Germinal center (tissue), 1 donor: ENCODE results near the gene POLD2.

ENCODE experiments used
- DNase-seq: peaks from one replicate; pipeline ENCODE4 v3.0.0; 2012; ENCODE audit warnings: mixed read lengths, low spot score

POLD2 gene

DNA sequence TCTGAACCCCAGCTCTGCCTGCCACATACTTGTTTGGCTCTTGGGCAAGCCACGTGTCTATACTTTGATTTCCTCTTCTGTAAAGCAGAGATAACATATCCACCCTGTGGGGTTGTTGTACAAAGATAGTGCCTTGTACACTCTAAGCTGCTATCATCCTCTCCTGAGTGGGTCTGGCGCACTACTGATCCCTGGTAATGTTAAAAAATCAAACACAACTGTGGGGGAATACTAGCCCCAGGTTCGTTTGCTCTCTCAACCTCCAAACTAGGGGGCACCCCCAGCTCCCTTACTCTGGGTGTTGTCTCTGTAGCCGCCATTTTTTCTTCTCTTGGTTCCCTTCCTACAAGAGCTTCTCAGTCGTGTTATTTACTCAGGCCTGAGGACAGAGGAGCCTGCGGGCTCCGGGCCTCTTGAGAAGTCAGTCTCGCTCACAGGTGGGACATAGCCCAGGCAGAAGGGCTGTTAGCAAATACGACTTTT is 42.0 kb downstream of the POLD2 start:
- no peak for DNase-seq

DNA sequence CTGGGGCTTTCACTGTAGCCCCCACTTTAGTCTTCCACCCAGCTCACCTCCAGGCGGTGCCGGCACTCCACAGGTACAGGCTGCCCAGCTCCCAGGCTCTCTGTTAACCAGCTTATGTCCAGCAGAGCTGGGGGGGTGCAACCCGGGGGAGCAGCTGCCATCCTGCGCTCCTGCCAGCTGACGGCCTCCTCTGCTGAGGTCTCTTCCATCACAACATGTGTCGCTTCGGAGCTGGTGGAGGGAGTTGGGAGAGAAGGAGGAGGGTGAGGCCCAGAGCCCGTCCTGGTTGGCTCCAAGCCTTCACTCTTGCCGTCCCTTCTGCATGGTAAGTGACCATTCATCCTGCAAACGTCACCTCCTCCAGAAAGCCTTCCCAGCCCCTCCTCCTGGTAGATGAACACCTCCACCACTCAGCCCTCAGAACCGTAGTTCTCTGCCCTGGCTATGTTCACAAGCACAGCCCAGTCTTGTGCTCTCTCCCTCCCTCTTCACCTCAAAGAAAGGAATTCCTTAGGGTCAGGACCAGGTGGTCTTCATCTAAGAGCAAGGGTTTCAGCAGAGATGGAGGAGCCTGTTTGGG is 42.6 kb downstream of the POLD2 start:
- no peak for DNase-seq

DNA sequence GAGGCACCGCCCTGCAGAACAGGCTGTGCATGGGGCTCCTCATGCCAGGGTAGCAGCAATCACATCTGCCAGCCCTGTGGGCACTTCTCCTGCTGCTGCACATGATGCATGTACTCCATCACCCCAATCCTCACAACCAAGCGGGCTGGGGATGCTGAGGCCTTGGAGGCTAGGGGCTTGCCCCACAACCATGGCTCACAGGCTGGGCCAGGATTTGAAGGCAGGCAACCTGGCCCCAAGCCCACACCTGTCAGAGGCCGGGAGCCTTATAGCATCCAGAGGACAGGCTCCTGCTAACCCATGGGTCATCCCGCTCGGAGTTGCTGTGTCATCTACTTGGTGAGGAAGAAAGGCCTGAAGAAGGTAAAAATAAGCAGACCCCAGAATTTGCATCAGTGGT is 43.2 kb downstream of the POLD2 start:
- no peak for DNase-seq

DNA sequence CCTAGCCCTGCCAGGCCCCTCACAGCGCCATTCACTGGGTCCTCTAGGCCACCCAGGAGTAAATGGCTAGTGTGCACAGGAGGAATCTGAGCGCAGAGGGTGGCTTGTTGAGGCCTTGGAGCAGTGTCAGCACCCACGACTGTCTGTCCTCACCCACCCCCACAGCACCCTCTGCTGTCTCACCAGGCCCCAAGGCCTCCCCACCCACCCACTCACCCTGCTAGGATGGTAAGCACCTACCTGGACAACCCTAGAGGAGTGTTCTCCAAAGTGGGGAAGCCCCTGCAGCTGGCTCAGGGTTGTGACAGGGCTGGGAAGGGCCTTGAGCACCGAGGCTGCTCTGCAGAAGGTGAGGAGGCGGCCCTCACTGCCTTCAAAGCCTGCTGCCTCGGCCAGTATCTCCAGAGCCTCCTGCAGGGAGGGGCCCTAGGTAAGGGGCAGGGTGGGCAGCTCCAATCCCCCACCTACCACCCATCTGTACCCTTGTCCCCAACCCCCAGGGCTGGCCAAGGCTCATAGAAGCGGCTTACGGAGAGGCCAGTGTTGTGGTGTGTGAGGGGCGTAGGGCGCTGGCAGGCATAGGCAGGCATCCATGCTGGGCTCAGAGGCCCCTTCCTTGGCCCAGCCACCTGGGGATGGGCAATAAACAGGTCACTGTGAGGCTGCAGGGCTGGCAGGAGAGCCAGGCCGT is 43.9 kb downstream of the POLD2 start:
- no peak for DNase-seq

DNA sequence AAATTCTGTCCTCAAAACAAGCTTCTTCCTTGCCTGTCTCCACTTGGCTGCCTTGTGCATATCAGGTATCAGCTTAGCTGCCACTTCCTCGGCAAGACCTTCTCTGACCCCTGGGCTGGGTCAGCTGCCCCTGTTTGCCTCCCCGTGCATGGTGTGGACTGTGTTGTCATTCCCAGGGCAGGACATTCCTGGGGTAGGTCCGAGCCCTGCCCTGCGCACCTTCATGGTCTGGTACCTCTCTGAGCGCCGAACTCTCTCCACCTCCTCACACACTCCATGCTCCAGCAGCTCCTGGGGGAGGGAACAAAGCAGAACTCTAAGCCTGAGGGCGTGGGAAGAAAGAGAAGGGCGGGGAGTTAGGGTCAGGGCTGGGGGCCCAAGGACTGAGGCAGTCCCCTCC is 44.8 kb downstream of the POLD2 start:
- no peak for DNase-seq

DNA sequence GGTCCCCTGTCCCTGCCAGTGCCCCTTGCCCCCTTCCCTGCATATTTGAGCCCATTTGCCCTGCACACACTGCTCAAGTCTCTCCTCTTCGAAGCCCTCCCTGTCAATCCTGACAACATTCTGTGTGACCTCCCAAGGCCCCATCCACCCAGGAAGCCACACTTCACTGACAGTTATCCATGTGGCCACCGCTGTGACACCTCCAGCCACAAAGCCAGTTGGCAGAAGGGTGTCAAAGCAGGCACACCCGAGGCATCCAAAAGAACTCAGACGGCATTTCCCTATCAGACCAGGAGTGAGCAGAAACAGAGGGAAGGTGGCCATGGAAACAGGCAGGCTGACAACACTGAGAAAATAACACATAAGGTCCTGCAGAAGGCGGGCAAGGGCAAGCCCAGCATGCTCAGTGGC is 45.7 kb downstream of the POLD2 start:
- DNase-seq: no peak

DNA sequence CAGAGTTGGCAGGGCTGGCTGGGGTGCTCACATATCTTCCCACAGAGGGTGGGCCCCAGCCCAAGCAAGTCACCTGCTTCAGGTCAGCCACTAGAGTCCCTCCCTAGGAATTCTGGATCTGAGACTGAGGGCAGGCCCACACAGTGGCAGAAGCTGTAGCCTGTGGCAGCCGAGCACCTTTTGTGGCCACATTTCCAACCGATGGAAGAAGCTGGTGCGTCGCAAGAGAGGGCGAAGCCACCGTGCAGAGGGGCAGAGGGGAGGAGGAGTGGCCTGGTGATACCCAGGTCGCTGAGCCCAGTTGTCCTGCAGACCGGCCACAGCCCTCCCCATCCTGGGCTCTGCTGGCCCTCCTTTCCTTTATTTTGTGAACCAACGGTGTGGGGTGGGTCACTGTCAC is 46.3 kb downstream of the POLD2 start:
- no peak for DNase-seq

DNA sequence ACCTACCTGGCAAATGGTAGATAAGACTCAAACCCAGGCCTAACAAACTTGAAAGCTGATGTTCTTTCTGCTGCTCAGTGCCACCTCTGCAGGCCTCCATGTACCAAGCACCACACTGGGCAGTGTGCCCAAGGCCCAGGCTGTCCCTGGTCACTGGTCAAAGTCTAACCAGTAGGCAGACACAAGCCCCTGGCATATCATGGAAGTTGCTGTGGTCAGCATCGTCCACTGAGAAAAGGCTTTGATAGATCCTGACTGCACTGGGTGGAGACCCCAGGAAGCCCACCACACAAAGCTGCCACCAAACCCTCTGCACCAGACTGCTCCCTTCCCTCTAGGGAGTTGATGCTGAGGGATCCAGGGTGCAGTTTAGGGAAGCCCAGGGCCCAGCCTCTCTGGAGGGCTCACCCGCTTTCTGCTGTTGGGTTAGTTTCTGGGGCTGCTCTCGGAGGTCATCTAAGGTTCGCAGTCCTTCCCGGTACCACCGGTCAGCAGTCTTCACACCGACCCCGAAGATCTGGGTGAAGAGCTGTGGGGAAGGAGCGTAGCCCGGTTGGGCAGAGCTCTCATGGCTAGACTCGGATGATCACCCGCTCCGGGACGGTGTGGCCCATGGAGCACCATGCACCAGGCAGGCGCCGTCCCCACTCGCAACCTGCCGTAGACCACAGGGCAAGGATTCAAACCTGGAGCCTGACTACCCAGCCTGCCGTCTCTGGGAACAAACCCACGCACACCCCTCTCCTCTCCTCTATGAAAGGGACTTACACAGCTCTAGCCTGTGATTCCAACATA is 47.0 kb downstream of the POLD2 start:
- DNase-seq: no peak

DNA sequence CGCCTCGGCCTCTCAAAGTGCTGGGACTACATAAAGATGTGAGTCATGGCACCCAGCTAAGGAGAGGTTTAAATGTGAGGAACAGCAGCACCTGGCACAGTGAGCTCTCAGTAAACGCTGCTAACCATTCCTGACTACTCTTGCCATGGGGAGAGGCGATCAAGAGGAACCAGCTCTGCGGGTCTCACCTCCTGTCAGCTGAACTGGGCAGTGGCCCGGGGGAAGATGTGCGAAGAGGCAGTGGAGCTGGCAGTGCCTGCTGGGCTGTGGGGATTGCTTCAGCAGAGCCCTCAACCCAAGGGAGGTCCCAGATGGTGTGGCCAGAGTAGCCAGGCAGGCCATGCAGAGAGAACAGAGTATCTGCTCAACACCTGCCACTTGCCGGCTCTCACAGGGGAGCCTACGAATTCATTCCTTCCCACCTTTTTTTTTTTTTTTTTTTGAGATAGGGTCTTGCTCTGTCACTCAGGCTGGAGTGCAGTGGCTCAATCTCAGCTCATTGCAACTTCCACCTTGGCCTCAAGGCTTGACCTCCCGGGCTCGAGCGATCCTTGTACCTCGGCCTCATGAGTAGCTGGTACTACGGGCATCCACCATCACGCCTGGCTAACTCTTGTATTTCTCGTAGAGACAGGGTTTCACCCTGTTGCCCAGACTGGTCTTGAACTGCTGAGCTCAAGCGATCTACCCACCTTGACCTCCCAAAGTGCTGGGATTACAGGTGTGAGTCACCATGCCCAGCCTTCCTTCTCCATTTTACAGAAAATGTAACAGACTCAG is 47.9 kb downstream of the POLD2 start:
- no peak for DNase-seq

DNA sequence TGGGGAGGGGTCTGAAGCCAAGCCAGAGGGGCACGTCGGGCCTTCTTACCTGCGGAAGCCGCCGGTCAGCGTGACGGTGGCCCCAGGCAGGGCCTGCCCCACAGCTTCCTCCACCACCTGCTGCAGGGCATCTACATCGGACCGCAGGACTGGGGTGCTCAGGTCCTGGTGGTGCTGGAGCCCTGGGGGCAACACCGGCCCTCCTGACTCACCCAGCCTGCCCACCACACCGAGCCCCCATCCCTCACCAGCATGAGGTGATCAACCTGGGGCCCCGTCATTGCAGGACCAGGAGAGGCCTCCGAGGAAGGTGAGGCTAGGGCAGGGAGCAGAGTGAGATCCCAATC is 49.0 kb downstream of the POLD2 start:
- DNase-seq: no peak

DNA sequence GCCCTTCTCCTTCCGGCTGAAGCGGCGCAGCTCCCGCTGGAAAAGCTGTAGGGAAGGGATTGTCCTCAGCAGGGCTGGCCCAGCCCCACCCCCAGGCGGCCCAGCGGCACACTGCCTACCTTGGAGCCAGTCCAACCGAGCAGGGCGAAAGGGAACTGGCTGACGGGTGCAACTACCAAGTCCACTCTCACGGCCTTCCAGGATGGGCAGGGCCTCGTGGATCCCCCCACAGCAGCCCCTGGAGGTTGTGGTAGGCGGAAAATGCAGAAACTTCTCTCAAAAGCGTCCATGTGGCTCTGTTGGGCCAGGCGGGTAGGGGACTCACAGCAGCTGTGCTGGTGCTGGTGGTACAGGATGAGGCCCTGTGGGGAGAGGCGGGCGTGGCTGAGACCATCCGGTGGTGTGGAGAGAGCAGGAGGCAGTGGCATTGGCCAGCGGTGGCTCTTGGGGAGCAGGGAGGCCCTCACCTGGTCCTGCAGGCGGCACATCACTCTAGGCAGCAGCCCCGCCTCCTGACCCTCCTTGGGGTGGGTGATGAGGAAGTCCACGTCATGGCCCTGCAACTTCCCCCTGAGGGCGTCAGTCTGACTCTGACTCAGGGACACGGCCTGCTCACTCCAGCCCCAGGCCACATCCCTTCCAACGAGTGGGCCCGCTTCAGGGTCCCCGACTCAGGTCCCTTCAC is 49.5 kb downstream of the POLD2 start:
- peak; percentile 84 for DNase-seq

DNA sequence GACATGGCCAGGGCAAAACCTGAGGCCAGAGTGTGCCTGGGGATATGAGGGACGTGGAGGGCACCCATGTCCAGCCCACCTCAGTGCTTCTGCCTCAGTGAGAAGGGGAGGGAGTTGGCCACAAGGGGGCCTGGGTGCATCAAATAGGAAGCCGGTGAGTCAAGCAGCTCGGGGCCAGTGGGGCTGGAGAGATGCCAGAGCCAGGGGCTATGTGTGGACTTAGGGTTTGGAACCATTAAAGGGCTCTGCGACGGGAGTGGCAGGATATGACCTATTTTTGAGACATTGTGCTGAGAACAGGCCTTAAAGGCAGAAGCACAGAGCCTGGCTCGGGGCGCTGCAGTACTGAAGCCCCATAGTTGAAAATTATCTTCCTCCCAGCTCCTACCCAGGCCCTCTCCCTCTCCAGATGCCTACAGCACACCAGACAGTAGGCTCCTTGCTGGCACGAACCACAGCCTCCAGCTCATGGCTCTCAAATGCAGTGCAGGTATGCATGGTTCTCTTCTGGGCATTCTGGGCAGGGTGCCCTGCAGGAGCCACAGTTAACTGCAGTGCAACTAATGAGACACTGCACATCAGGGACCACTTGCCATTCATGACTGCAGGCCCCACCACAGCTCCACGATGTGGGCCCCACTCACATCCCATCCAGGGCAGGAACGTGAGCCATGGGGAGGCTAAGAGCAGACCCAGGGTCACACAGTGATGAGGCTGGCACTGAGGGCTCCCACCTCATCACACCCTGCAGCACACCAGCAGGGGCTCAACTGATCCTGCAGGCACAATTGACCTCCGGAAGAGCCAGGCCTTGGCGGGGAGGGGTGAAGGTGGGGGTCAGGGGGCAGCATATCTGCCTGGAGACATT is 50.8 kb downstream of the POLD2 start:
- peak; percentile 56 for DNase-seq

DNA sequence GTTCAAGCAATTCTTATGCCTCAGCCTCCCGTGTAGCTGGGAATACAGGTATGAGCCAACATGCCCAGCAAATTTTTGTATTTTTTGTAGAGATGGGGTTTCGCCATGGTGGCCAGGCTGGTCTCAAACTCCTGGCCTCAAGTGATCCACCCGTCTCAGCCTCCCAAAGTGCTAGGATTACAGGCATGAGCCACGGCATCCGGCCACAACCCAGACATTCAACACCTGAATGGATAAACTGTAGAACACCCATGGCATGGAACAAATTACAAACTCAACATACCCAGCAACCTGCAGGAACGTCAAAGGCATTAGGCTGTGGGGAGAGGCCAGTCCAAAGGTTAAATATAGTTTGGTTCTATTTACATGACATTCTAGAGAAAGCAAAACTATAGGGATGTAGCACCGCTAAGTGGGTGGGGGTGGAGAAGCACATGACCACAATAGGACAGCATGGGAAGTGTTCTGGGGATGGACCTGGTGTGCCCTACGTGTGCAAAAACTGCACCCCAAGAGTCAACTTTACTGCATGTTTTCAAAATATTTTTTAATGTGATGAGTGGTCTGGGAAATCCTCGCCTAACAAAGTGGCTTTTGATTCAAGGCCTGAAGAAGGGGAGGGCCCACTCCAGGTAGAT is 51.5 kb downstream of the POLD2 start:
- no peak for DNase-seq

DNA sequence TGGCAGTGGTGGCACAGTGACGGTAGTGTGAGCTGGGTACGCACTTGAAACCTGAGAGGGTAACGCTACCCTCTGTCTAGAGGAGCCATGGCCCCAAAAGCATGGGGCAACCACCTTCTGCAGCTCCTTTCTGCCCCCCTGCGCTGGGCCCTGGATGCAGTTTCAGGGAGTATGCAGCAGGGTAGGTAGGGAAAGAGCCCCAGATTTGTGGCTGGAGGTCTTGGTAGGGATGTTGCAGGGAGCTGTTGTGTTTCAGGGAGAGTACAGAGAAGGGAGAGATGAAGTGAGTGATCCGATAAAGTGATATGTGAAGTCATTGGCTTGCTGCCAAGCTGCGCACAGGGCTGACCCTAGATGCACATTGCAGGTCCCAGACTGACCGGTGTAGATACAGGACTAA is 55.3 kb downstream of the POLD2 start:
- DNase-seq: no peak

DNA sequence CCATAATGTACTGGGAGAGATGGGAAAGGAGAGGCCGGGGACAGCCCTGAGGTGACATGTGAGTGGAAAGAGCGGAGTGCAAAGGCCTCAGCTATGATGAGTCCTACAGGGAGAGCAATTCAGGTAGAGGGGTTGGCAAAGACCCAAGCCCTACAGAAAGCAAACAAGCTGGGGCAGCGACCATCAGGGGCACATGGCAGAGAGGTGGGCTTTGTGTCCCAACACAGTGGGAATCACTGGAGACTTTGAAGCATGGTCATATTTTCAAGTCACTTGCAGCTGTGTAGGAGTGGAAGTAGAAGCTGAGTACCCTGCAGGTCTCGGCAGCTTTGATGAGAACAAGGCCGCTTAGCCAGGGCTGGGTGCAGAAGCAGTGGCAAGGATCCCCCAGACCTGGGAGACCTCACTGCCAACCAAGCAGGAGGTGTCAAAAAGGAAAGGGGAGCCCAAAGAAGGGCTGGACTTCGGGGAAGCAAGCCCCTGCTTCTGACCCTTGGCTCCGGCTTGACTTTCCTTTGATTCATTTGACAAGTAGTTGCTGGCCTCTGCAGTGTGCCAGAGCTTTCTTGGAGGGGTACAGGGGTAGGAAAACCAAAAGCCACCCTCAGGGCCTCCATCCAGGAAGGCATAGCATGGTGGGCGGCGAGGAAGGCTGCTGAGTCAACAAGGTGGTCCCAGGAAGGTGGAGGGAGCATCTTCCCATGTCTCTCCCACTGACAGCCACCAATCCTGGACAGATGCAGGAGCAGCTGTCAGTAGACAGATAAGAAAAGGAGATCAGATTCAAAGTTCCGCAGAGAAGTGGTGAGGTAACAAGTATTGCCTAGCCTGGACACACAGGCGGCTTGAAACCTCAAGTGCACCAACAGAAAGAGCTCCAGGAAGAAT is 56.0 kb downstream of the POLD2 start:
- DNase-seq: no peak

DNA sequence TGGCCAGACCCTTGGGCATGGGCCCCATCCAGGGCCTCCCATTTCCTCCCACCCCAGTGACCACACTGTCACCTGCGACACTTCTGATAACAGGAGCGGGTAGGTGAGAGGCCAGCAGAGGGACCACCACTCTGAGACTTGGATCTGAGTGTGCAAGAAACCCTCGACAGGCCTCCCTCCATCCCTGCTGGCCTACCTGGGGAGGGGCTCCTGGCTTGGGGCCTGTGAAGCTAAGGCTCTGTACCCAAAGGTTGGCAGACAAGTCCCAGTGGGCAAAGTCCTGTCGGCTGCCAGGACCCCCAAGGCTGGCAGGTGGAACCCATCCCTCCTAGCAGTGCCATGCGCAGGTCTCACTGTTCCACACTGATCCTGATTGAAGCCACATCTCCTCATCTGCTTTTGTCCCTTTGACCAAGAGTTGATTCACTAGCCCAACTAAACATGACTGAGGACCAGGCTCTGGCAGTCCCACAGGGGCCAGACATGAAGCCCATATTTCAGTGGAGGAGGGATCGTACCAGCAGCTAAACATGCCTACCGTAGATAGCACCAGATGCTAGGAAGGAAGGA is 56.8 kb downstream of the POLD2 start:
- no peak for DNase-seq

DNA sequence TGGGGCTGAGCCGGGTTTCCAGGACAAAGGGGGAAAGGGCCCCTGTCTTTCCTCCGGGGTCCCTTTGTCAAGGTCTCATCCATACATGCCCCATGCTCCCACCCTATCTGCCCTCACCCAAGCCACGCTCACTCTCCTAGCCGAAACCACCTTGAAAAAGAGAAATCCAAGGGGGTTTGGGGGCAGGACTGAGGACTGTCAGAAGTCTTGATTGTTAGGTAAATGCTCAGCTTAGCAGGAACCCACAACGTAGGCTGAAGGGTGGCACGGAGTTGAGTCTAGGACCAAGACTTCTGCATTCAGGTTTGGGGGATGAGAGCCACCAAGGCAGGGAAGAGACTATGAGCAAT is 57.3 kb downstream of the POLD2 start:
- DNase-seq: no peak

DNA sequence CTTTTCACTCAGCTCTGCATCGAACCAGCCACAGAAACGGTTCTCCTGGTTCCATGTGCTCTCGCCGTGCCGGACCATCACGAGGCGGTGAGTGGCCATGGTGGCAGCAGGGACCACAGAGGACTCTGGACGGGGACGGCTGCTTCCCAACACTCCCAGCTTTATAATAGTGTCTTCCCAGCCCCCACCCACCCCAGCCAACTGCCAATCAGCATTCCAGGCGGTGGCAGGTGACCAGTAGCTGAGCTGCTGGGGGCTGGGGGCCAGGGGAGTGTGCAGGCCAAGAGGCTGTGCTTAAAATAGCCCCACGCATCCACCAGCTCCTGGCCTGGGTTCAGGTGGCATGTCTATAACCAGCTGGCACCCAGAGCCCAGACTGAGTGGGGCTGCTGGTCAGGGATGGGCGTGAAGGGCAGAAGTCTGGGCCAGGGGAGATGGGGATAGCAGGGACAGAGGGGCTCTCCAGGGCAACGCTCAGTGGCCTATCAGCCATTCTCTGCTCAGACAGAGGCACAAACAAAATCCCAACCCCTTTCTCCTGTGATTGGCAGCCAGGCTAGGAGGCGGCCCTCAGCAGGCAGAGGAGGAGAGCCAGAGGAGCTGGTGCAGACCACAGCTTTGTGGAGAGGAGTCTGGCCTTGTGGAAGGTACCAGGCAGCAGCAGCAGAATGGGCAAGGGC is 57.8 kb downstream of the POLD2 start, which contains the start of gene PGAM2:
TSS of gene PGAM2 (minus strand) at position 137 of the 680 bp plus-strand sequence. CDS start at position 99, 38 bp downstream.
- DNase-seq: no peak
